Midbrain (tissue), 1 donor: Measurements from ENCODE around the gene GDF10.

Source experiments
- DNase-seq: peaks from one replicate; lab custom pipeline; 2025; lab: John Stamatoyannopoulos, UW

The GDF10 gene

GRCh38 chr10:47294501-47294900 lies 5.5 kb upstream of the GDF10 start:
- no peak for DNase-seq

- DNase-seq, result no peak
Observed at GRCh38 chr10:47295411-47295810, 4.6 kb upstream of the GDF10 start.

GRCh38 chr10:47296156-47296894 lies 3.7 kb upstream of the GDF10 start:
- DNase-seq, result no peak

DNA sequence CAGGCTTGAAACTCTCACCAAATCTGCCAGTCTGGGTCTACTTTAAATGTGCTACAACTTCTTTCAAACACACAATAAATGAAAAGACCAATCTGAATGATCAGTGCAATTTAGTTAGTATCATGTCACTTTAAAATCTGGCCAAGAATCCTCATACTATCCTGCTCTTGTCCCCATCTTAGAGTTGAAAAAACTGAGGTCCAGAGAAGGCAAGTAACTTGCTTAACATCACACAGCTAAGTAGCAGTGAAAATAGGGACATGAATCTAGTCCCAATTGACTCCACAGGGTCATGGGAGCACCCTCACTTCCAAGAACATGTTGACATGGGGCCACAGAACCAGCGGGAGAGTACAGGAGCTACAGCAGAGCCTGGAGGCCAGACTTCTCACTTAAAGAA lies 3.1 kb upstream of the GDF10 start:
- DNase-seq, result no peak

GRCh38 chr10:47297866-47298540 lies 2.0 kb upstream of the GDF10 start:
- DNase-seq, result no peak

- peak; percentile 23 for DNase-seq
Observed at GRCh38 chr10:47298715-47299114, 1.3 kb upstream of the GDF10 start.

GRCh38 chr10:47300429-47300931 lies 483 bp downstream of the GDF10 start:
- no peak for DNase-seq

DNA sequence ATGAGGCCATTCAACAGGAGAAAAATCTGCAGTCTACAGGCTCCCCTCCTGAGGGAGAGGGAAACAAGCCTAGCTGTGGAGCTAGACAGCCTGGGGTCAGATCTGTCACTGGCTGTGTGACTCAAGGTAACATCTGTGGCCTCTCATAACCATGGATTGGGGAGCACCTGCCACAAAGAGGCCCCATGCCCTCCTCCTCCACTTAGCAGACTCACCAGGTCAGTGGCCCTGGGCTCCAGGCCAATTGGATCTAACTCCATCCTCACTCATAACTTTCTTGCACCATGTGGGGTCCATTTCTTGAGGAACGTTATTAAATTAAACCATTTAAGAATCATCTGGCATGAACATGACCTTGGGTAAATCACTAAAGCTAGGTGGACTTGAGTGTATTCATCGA lies 1.8 kb downstream of the GDF10 start:
- DNase-seq, result no peak

DNA sequence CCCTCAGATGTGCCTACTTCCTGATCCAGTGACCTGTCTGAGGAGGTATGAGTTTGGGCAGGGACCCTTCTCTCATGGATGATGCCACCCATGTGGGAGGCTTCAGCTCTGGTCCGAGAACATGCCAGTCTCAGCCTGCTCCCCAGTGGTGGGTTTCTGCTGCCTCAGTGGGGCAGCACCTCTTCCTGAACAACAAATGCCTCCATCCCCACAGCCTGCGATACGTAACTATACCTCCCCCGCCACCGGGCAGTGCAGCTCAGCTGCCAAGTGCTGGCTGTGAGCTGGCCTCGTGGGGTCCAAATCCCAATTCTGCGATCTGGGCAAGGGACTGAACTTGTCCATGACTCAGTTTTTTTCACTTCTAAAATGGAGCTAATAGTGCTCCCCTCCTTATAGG lies 3.1 kb downstream of the GDF10 start:
- no peak for DNase-seq

DNA sequence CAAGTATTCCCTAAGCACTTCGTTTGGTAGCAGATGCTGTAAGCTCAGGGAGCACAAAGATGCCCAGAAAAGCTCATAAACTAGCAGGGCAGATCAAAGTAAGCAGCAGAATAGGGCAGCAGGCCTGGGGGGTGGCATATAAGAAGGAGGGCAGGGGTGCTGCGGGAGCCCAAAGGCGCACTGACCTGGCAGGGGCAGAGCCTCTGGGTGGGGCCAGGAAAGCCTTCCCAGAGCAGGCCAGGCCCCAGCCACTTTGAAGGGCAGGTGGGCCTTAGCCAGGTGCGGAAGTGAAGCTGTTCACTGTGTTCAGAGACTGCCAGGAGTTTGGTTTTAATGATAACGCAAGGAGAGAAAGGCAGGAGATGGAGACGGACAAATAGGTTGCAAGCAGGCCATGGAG lies 3.9 kb downstream of the GDF10 start:
- no peak for DNase-seq

GRCh38 chr10:47305566-47305965 lies 5.6 kb downstream of the GDF10 start:
- DNase-seq, result no peak

DNA sequence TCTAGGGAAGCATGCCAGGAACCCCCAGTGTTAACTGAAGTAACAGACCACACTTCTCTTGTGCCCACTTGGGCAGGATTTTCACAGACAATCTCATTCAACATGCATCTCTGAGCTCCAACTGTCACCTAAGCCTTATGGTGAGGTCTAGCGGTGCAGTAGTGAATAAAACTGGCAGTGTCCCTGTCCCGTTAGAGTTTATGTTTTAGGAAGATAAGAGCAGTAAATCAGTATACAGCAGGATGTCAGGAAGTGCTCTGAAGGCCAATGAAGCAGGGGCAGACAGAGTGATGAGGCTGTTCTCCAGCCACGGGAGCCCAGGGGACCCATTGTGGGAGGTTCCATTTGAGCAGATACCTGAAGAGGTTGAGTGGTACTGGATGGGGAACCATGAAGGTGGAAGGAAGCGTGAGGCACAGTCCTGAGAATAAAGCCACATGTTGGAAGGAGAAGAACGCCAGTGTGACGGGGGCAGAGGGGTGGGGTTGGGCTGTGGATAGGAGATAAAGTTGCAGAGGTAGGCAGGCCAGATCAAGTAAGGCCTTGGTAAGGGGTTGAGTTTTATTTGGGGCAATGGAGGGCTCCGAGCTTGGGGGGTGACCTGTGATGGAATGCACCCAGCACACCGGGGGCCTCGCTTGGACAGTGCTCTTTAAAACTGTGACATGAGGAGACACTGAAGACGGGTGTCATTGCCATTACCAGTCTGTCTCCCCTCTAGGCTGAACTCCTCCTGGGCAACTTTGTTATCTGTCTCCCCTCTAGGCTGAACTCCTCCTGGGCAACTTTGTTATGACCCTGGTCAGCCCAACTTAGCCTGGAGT lies 6.6 kb downstream of the GDF10 start:
- DNase-seq, result no peak

DNA sequence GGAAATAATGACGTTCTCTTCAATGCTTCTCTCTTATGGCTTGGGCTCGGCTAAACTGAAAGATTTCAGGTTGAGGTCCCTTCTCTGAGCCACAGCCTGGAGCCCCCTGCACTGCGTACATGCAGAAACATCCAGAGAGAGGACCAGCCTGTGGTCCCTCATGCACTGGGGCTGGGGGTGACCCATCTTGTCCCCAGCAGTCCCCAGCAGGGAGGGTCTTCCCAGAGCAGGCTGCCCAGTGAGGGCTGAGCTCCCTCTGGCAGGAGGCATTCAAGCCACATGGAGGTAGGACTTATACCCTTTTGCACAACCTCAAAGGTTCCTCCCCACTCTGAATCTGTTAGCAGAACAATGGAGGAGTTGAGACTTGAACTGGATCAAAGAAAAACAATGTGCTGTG lies 7.4 kb downstream of the GDF10 start:
- no peak for DNase-seq

GRCh38 chr10:47308775-47309174 lies 8.8 kb downstream of the GDF10 start:
- no peak for DNase-seq

DNA sequence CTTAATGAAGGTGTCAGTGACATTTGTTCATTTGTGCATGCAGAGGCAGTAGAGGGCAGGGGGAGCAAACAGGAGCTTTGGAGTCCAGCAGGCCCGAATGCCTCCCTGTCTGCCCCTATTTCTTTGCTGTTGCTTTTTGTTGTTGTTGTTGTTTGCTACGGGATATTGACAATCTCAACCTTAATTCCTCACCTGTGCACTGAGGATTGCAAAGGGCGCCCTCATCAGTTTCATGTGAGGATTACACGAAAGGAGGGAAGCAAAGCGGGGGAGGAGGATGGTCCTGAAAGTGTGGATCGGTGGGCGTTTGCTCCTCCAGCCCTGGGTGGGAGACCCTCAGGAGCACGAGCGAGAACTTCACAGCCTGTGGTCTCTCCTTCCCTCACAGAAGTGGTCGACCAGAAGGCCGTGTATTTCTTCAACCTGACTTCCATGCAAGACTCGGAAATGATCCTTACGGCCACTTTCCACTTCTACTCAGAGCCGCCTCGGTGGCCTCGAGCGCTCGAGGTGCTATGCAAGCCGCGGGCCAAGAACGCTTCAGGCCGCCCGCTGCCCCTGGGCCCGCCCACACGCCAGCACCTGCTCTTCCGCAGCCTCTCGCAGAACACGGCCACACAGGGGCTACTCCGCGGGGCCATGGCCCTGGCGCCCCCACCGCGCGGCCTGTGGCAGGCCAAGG lies 9.6 kb downstream of the GDF10 start:
- DNase-seq, result no peak

GRCh38 chr10:47310090-47310505 lies 10.1 kb downstream of the GDF10 start:
- DNase-seq, result no peak

GRCh38 chr10:47311193-47311931 lies 11.4 kb downstream of the GDF10 start:
- no peak for DNase-seq

DNA sequence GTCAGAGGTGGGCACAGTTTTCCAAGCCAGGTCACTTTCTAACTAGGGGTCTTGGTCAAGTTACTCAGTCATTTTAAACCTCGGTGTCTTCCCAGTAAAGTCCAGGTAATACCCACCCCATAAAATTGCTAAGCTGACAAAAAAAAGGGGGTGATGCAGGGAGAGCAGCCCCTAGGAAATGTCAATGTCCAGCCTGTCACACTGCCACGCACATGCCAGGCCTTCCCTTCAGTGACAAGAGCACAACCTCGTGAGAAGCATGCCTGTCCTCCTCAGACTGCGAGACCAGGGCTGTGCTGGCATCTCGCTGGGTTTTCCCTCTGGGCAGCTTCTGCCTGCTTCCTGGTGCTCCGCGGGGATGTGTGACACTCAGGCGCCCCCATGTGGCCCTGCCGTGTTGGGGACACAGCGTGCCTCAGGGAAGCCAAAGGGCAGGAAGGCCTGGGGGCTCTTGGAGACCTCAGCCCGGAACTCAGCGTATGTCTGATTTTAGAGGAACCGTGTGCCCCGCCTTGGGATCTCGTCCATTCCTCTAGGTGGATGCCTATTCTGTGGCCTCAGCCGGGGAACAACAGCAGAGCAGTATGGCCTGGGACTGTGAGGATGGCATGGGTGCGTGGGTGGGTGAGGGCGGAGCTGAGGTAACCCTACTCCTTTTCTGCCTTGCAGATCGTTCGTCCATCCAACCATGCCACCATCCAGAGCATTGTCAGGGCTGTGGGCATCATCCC lies 12.1 kb downstream of the GDF10 start:
- peak; percentile 85 for DNase-seq

DNA sequence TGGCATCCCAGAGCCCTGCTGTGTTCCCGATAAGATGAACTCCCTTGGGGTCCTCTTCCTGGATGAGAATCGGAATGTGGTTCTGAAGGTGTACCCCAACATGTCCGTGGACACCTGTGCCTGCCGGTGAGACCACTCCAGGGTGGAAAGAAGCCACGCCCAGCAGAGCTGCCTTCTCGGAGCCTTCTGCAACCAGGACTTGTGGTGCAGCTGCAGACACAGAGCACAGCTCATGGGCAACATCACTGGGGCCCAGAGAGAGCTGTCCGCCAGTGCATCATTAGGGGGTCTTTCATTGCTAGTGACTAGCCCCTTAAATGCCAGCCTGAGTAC lies 12.6 kb downstream of the GDF10 start:
- no peak for DNase-seq

DNA sequence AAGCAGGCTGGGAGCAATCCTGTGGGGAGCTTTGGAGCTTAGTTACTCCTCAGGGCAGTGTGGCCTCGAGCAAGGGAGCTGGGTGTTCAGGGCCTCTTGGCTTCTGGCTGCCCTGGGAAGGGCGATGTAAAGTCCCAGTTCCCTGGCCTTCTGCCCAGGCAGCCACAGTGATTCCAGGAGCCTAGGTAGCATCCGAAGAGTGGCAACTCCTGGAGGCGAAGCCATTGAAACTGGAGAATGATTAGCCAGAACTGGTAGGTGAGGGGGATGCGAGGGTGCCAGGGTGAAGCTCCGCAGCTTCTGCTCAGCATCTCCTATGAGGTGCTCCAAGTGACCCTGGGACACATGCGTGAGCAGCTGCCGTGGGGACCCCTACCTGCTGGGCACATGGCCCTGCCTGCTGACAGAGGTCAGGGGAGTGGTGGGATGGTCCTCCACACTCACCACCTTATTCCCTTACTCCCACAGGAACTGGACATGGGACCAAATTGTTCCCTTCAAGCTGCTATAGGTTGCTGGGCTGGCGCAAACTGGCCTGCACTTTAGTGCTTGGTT lies 14.5 kb downstream of the GDF10 start:
- DNase-seq, result no peak

DNA sequence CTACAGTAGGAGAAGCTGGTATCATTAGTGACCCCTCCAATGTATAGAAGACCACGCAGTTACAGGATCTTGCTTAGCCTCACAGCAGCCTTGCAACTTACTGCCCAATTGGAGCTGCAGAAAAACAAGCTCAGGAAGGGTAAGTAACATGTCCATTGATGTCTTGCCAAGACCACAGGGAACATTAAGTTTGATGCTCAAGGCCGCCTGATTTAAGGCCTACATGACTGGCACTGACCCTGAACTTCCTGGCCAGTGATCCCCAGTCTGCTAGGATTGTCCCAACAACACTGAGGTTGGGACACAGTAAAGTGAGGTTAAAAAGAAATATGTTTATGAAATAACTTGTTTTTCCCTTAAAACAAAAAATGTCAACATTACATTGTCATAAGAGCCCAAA lies 15.4 kb downstream of the GDF10 start:
- DNase-seq, result no peak
